Stimulated activated naive CD8-positive, alpha-beta T cell treated with anti-CD3 and anti-CD28 coated beads, Interleukin-15, Interleukin-2, amounts not matched to agents 100 ng/mL and 50 ng/mL, for 24 hours (primary cell): ENCODE results near the gene APOL3.
A peak's percentile ranks its signal among the peaks of the same experiment; 100 is the strongest.
"Not testable (repeated sequence)": the region's sequence is repeated elsewhere in the genome, so short reads cannot be mapped to it uniquely, and the experiment has no call there.

Experiments
- H3K27ac Mint-ChIP-seq: one replicate; pipeline ENCODE4 v1.8.0; 2021; ENCODE audit warnings: mild to moderate bottlenecking, mixed read lengths
- H3K27me3 Mint-ChIP-seq: one replicate; pipeline ENCODE4 v1.8.0; 2021; ENCODE audit warnings: mixed read lengths
- H3K36me3 Mint-ChIP-seq: one replicate; pipeline ENCODE4 v1.8.0; 2021; ENCODE audit warnings: low read depth, mixed read lengths
- H3K4me1 Mint-ChIP-seq: one replicate; pipeline ENCODE4 v1.8.0; 2021; ENCODE audit warnings: low read depth, mixed read lengths
- H3K4me3 Mint-ChIP-seq: one replicate; pipeline ENCODE4 v1.8.0; 2021; ENCODE audit warnings: mild to moderate bottlenecking, mixed read lengths
- H3K9me3 Mint-ChIP-seq: one replicate; pipeline ENCODE4 v1.8.0; 2021; ENCODE audit warnings: mixed read lengths

The APOL3 gene

DNA sequence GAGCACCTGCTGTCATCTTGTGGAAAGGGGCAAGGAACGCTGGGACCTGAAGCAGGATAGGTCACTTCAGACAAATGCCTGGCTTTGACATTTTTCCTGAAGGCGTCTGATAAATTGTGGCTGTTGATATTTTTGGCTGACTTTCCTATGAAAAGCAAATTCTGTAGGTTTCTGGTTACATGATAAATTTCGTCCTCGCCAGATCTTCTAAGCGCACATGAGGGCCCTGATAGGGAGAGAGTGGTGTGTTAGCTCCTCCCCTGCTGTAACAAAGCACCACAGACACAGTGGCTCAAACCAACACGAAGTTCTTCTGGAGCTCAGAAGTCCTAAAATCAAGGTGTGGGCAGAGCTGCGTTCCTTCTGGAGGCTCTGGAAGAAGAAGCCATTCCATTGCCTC lies 21.5 kb upstream of the APOL3 start:
- no peaks in the 10 kb centered on the region for H3K9me3 Mint-ChIP-seq
- no peaks in the 10 kb centered on the region for H3K4me1 Mint-ChIP-seq
- no peak overlapping the region for H3K27ac Mint-ChIP-seq
- no peaks in the 10 kb centered on the region for H3K27me3 Mint-ChIP-seq
- no peak overlapping the region for H3K4me3 Mint-ChIP-seq
- no peaks in the 10 kb centered on the region for H3K36me3 Mint-ChIP-seq

- Mint-ChIP-seq H3K4me1 (no peaks in the 10 kb centered on the region), H3K4me3 (no peak overlapping the region), H3K27ac (no peak overlapping the region), H3K27me3 (no peaks in the 10 kb centered on the region), H3K9me3 (peaks cover 6% of the 10 kb centered on the region), H3K36me3 (no peaks in the 10 kb centered on the region)
Observed at GRCh38 chr22:36180928-36181327, 20.4 kb upstream of the APOL3 start.

DNA sequence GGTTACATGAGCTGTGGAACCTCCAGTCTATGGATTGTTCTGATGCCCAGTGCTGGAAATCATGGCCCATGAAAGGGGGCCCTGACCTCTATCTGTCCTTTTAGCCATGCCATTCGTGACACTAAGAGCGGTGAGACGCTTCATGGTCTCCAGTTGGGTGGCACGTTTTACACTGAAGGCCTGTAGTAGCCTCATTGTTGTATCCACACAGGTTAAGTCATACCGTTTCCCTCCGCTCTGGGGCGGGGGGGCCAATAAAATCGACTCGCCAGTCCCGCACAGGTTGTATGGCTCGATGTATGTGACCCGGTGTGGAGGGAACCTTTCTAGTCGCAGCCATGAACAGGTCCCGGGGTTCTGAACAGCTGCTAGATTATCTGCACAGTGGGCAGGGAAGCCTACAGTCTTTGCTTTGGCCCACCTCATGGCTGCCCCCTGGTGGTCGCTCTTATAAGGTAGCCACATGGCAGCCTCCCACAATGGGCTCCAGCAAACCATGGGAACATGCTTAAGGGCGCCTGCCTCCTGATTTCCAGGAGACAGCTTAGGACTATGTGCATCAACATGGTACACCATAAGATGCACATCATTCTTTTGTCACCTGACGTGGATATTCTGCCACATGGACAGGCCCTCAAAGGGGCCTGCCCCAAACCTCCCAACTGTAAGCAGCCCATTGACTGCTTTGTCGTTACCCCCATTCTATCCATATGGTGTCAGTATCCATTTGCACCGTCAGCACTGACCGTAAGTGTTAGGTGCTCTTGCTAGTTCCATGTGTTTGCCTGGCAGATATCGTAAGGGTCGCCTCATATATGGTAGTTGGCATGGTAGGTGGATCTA lies 19.7 kb upstream of the APOL3 start:
- H3K27me3 Mint-ChIP-seq = no peaks in the 10 kb centered on the region
- no peaks in the 10 kb centered on the region for H3K36me3 Mint-ChIP-seq
- H3K4me3 Mint-ChIP-seq = no peak overlapping the region
- no peak overlapping the region for H3K27ac Mint-ChIP-seq
- H3K9me3 Mint-ChIP-seq = peaks cover 10% of the 10 kb centered on the region
- H3K4me1 Mint-ChIP-seq = no peaks in the 10 kb centered on the region

- Mint-ChIP-seq H3K27ac (no peak overlapping the region), H3K4me1 (no peaks in the 10 kb centered on the region), H3K27me3 (no peaks in the 10 kb centered on the region), H3K9me3 (peaks cover 10% of the 10 kb centered on the region), H3K36me3 (no peaks in the 10 kb centered on the region), H3K4me3 (no peak overlapping the region)
Observed at GRCh38 chr22:36177160-36177559, 16.6 kb upstream of the APOL3 start.

DNA sequence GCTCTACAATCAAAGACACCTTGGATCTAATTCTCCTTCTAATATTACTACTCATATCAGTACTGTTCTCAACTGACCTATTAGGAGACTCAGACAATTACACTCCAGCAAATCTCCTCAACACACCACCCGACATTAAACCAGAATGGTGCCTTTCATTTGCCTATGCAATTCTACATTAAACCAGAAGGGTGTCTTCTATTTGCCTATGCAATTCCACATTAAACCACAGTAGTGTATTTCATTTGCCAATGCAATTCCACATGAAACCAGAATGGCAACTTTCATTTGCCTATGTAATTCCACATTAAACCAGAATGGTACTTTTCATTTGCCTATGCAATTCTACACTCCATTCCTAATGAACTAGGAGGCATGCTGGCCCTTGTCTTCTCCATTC lies 15.3 kb upstream of the APOL3 start:
- H3K9me3 Mint-ChIP-seq = peaks cover 10% of the 10 kb centered on the region
- no peak overlapping the region for H3K27ac Mint-ChIP-seq
- H3K4me3 Mint-ChIP-seq = no peak overlapping the region
- H3K4me1 Mint-ChIP-seq = no peaks in the 10 kb centered on the region
- no peaks in the 10 kb centered on the region for H3K36me3 Mint-ChIP-seq
- no peaks in the 10 kb centered on the region for H3K27me3 Mint-ChIP-seq

- H3K27me3 Mint-ChIP-seq = no peaks in the 10 kb centered on the region
- peaks cover 6% of the 10 kb centered on the region for H3K4me1 Mint-ChIP-seq
- no peak overlapping the region for H3K27ac Mint-ChIP-seq
- H3K36me3 Mint-ChIP-seq = no peaks in the 10 kb centered on the region
- no peak overlapping the region for H3K4me3 Mint-ChIP-seq
- peaks cover 18% of the 10 kb centered on the region for H3K9me3 Mint-ChIP-seq
Observed at GRCh38 chr22:36171941-36172340, 11.4 kb upstream of the APOL3 start.

GRCh38 chr22:36166518-36167220 lies 6.1 kb upstream of the APOL3 start:
- H3K36me3 Mint-ChIP-seq = no peaks in the 10 kb centered on the region
- no peaks in the 10 kb centered on the region for H3K27me3 Mint-ChIP-seq
- H3K27ac Mint-ChIP-seq = no peak overlapping the region
- H3K9me3 Mint-ChIP-seq = peaks cover 8% of the 10 kb centered on the region
- H3K4me3 Mint-ChIP-seq = no peak overlapping the region
- H3K4me1 Mint-ChIP-seq = peaks cover 58% of the 10 kb centered on the region

DNA sequence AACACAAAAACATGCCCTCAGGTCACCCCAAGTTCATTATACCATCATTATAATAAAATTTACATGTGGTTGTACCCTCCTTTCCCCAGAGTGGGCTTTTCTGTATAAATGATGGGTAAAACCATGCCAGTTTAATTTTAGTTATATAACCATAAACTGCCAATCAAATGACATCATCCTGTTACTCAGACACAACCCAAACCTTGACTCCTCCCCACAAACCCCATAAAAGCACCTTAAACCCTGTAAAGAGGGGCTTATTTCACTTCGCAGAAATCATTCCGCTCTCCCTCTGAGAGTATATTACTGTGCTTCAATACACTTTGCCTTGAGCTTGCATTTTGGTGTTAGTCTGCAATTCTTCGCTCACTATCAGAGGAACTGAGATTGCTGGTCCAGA lies 5.5 kb upstream of the APOL3 start:
- H3K4me3 Mint-ChIP-seq = no peak overlapping the region
- peaks cover 64% of the 10 kb centered on the region for H3K4me1 Mint-ChIP-seq
- H3K9me3 Mint-ChIP-seq = peaks cover 8% of the 10 kb centered on the region
- H3K27ac Mint-ChIP-seq = no peak overlapping the region
- no peaks in the 10 kb centered on the region for H3K36me3 Mint-ChIP-seq
- H3K27me3 Mint-ChIP-seq = no peaks in the 10 kb centered on the region

DNA sequence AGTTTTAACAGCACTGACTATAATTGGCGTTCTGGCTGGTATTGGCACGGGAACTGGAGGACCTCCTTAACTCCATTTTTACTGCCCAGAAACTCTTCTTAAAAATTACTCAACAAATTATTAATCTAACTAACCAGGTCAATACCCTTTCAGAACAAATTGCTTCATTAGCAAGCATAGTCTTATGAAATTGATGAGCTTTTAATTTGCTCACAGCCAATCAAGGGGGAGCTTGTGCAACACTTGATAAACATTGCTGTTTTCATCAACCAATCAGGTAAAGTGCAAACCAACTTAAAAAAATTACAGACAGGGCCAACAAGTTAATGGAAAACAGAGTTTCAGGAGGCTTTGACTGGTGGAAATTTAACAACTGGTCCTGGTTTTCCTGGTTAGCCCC lies 4.6 kb upstream of the APOL3 start:
- Mint-ChIP-seq H3K27me3 (no peaks in the 10 kb centered on the region), H3K36me3 (no peaks in the 10 kb centered on the region), H3K4me1 (peaks cover 73% of the 10 kb centered on the region), H3K27ac (no peak overlapping the region), H3K4me3 (no peak overlapping the region), H3K9me3 (peaks cover 8% of the 10 kb centered on the region)

DNA sequence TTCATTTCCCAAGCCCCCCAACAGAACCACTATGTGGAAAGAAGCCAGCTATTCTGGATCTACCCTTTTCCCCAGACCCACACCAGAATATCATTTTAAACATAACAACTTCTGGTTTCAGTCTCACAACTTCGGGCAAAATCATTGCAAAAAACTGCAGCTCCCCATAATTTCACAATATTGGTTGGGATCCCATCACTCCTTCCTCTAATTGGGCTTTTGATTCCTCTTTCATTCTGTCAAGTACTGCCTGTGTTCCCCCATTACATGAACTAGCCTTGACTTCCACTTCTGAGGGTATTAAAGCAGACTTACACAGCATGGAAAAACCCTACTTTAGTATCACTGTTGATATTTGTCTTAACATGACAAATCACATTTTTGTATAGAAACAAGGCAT lies 4.1 kb upstream of the APOL3 start:
- Mint-ChIP-seq H3K27ac (no peak overlapping the region), H3K9me3 (peaks cover 8% of the 10 kb centered on the region), H3K36me3 (no peaks in the 10 kb centered on the region), H3K4me3 (no peak overlapping the region), H3K27me3 (no peaks in the 10 kb centered on the region), H3K4me1 (peaks cover 79% of the 10 kb centered on the region)

DNA sequence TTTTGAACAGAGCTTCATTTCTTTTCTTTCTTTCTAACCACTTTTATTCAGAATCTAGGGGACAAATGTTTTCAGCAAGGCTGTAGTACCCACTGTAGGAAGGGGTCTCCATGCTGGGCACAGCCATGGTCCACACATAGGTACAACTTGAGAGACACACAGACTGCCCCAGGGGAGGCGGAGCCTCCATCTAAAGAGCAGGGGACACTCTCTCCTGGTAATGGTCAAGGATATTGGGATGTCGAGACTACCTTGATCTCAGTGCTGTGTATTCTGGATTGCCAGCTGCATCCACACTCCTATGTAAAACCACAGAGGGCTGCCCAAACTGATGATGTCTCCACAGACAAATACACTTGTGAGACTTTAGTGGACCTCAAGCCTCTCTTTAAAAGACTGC lies 2.9 kb upstream of the APOL3 start:
- Mint-ChIP-seq H3K9me3 (peaks cover 1% of the 10 kb centered on the region), H3K27ac (no peak overlapping the region), H3K36me3 (no peaks in the 10 kb centered on the region), H3K4me1 (peaks cover 90% of the 10 kb centered on the region), H3K4me3 (peak overlapping the region; percentile 86), H3K27me3 (no peaks in the 10 kb centered on the region)

- Mint-ChIP-seq H3K27me3 (no peaks in the 10 kb centered on the region), H3K36me3 (no peaks in the 10 kb centered on the region), H3K27ac (peak overlapping the region; percentile 99), H3K4me3 (peak overlapping the region; percentile 86), H3K4me1 (peaks cover 98% of the 10 kb centered on the region), H3K9me3 (no peaks in the 10 kb centered on the region)
Observed at GRCh38 chr22:36162127-36163034, 1.8 kb upstream of the APOL3 start.

DNA sequence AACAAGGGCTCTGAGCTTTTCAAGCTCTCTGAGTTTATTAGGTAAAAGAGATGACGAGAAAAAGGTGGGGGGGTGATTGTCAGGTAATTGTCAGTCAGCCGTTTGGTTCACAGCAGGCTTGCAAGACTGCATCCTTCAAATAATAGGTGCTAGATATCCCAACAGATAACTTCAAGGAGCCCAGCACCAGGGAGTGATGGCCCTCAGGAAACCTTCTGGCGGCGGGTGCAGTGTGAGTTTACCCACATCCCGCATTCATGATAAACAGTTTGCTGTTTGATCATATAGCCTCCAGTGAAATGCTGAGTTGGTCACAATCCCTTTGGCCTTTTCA lies 1.2 kb upstream of the APOL3 start:
- Mint-ChIP-seq H3K4me3 (peak overlapping the region; percentile 86), H3K27ac (peak overlapping the region; percentile 99), H3K4me1 (peaks cover 98% of the 10 kb centered on the region)
- not testable (repeated sequence) for H3K27me3 Mint-ChIP-seq, H3K36me3 Mint-ChIP-seq, H3K9me3 Mint-ChIP-seq

GRCh38 chr22:36156515-36157419 lies 3.8 kb downstream of the APOL3 start:
- H3K9me3 Mint-ChIP-seq = peaks cover 5% of the 10 kb centered on the region
- H3K4me3 Mint-ChIP-seq = peak overlapping the region; percentile 86
- H3K27ac Mint-ChIP-seq = peak overlapping the region; percentile 99
- H3K36me3 Mint-ChIP-seq = peaks cover 8% of the 10 kb centered on the region
- peaks cover 98% of the 10 kb centered on the region for H3K4me1 Mint-ChIP-seq
- H3K27me3 Mint-ChIP-seq = no peaks in the 10 kb centered on the region
